ENCODE results near the gene TCFL5. TPM values are rescaled to one million over a fixed set of nuclear protein-coding genes. Genes with fewer than 3 reads are reported as not detected.
"Not testable (repeated sequence)": the region's sequence is repeated elsewhere in the genome, so short reads cannot be mapped to it uniquely, and the experiment has no call there.

The TCFL5 gene
- total and polyA plus RNA-seq, 10 donors: 4.1 to 8.8 (median 6.3) TPM

GRCh38 chr20:62850333-62850974 lies 11.2 kb downstream of the TCFL5 start:
- H3K4me1 ChIP-seq: no peaks in the 10 kb centered on the region
- H3K27me3 ChIP-seq (replicated peaks in 1 of 7): no peaks in the 10 kb centered on the region
- H3K36me3 ChIP-seq: peaks cover 0 to 71% (median 9%) of the 10 kb centered on the region in 6 donors
- no peak overlapping the region for H3K4me3 ChIP-seq
- no peak for TF ChIP-seq CTCF (IDR thresholded peaks at IDR 0.05 in 8 of 11, conservative IDR thresholded peaks at IDR 0.05 in 3 of 11)
- no peak for TF ChIP-seq POLR2AphosphoS5 (IDR thresholded peaks at IDR 0.05)
- no peak for TF ChIP-seq POLR2A (IDR thresholded peaks at IDR 0.05)
- intact Hi-C loops (cut with DNase I; ENCODE audit: low total_unique reads): no loop called here
- no peak for DNase-seq
- H3K9me3 ChIP-seq: no peaks in the 10 kb centered on the region
- no peak overlapping the region for H3K27ac ChIP-seq
- WGBS, 5 donors: 91 to 96% (median 92%) methylated on average over 22 of the region's 22 CpGs

GRCh38 chr20:62849431-62849830 lies 12.2 kb downstream of the TCFL5 start:
- H3K9me3 ChIP-seq: no peaks in the 10 kb centered on the region
- peaks cover 0 to 66% (median 9%) of the 10 kb centered on the region in 6 donors for H3K36me3 ChIP-seq
- TF ChIP-seq POLR2AphosphoS5 (IDR thresholded peaks at IDR 0.05) (no peak), CTCF (IDR thresholded peaks at IDR 0.05 in 8 of 11, conservative IDR thresholded peaks at IDR 0.05 in 3 of 11) (no peak), POLR2A (IDR thresholded peaks at IDR 0.05) (no peak)
- H3K4me3 ChIP-seq: no peak overlapping the region
- intact Hi-C loops (cut with DNase I; ENCODE audit: low total_unique reads): no loop called here
- no peaks in the 10 kb centered on the region for H3K27me3 ChIP-seq (replicated peaks in 1 of 7)
- no peaks in the 10 kb centered on the region for H3K4me1 ChIP-seq
- no peak for DNase-seq
- no peak overlapping the region for H3K27ac ChIP-seq

- H3K4me1 ChIP-seq; DNase-seq; intact Hi-C loops (cut with DNase I; ENCODE audit: low total_unique reads); H3K27me3 ChIP-seq (replicated peaks in 1 of 7); H3K27ac ChIP-seq; H3K9me3 ChIP-seq; H3K4me3 ChIP-seq: not testable (repeated sequence)
- peaks cover 0 to 61% (median 7%) of the 10 kb centered on the region in 6 donors for H3K36me3 ChIP-seq
- 93 to 97% (median 94%) methylated on average over 7 of the region's 7 CpGs for WGBS, 5 donors
Observed at GRCh38 chr20:62848917-62849316, 12.7 kb downstream of the TCFL5 start.

GRCh38 chr20:62846166-62846890 lies 15.3 kb downstream of the TCFL5 start:
- DNase-seq: peak; percentile 41
- H3K36me3 ChIP-seq: peaks cover 0 to 36% (median 0%) of the 10 kb centered on the region in 6 donors
- intact Hi-C loops (cut with DNase I; ENCODE audit: low total_unique reads): no loop called here
- H3K27me3 ChIP-seq (replicated peaks in 1 of 7): no peaks in the 10 kb centered on the region
- H3K27ac ChIP-seq: no peak overlapping the region
- no peak overlapping the region for H3K4me3 ChIP-seq
- TF ChIP-seq POLR2A (IDR thresholded peaks at IDR 0.05): no peak
- no peak for TF ChIP-seq POLR2AphosphoS5 (IDR thresholded peaks at IDR 0.05)
- no peak for TF ChIP-seq CTCF (IDR thresholded peaks at IDR 0.05 in 8 of 11, conservative IDR thresholded peaks at IDR 0.05 in 3 of 11)
- 93 to 95% (median 94%) methylated on average over 19 of the region's 19 CpGs for WGBS, 5 donors
- no peaks in the 10 kb centered on the region for H3K4me1 ChIP-seq
- no peaks in the 10 kb centered on the region for H3K9me3 ChIP-seq

Data from spleen (tissue), 11 donors.